HK-2 (cell line): Measurements from ENCODE around the gene SLK.
A peak's percentile ranks its signal among the peaks of the same experiment; 100 is the strongest.

Source experiments
- DNase-seq: peaks from one replicate; pipeline ENCODE4 v3.0.0-alpha.2; 2018; ENCODE audit not compliant: unreplicated experiment

The SLK gene

GRCh38 chr10:103941801-103942200, 25.1 kb upstream of the SLK start:
- DNase-seq = no peak

DNA sequence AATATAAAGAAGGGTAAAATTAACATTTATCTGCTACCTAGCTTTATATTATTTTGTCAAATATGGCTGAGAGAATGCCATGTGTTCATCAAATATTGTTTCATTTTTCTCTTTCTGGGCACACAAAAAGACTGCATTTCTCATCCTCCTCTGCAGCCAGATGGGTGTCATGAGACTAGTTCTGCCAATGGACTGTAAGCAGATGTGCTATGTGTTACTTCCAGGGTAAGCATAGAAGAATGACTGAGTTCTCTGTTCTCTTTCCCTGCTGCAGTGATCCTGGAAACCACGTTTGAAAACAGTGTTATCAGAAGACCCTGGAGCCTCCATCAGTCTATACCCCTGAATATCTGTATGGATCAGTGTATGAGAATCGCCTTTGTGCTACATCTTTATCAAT, 24.1 kb upstream of the SLK start:
- DNase-seq = no peak

- DNase-seq = no peak
Measured at GRCh38 chr10:103947799-103948516, 19.0 kb upstream of the SLK start.

DNA sequence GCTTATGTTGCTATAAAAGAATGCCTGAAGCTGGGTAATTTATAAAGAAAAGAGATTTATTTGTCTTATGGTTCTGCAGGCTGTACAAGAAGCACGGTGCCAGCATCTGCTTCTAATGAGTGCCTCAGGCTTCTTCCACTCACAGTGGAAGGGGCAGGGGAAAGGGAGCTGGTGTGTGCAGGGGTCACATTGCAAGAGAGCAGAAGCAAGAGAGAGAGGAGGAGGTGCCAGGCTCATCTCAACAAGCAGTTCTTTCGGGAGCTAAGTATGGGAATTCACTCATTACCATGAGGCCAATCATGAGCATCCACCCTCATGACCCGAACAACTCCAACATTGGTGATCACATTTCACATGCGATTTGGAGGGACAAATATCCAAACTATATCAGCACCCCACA, 17.2 kb upstream of the SLK start:
- DNase-seq = no peak

DNA sequence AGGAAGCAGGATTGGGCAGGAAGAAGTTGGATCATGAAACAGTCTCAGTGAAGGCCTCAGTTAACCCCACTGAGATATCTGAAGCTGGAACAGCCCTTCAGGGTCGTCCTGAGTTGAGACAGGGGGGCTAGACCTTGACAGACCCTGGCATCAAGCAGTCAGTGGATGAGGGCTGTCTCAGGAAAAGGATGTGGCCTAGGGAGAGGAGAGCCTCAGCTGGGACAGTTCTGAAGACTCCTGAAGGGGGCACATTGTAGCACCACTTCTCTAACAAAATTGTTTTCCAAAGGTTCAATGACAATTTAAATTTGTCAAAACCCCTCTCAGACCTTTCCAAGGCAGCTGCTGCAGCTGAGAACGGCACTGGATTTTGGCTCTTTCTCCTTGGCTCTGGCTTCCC, 15.8 kb upstream of the SLK start:
- DNase-seq = no peak

DNA sequence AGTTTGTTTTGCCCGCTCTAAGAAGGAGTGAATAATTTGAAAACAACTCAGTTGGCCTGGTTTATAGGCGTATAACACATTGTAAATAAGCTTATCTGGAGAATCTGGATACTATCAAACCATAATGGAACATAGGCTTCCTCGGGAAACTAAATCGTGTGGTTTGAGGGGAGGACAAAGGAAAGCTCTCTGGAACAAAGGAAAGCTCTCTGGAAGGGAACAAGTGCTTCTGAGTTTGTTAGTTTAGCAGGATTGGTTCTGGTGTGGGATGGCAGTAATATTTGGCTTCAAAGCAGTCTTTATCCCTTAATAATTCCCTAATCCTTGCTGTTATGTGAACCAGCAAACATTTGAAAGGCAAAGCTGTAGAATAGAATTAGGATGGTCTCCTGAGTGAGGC, 15.0 kb upstream of the SLK start:
- DNase-seq = no peak

GRCh38 chr10:103954543-103954942, 12.4 kb upstream of the SLK start:
- DNase-seq = no peak

GRCh38 chr10:103958996-103959395, 7.9 kb upstream of the SLK start:
- no peak for DNase-seq

- no peak for DNase-seq
Measured at GRCh38 chr10:103960103-103960502, 6.8 kb upstream of the SLK start.

DNA sequence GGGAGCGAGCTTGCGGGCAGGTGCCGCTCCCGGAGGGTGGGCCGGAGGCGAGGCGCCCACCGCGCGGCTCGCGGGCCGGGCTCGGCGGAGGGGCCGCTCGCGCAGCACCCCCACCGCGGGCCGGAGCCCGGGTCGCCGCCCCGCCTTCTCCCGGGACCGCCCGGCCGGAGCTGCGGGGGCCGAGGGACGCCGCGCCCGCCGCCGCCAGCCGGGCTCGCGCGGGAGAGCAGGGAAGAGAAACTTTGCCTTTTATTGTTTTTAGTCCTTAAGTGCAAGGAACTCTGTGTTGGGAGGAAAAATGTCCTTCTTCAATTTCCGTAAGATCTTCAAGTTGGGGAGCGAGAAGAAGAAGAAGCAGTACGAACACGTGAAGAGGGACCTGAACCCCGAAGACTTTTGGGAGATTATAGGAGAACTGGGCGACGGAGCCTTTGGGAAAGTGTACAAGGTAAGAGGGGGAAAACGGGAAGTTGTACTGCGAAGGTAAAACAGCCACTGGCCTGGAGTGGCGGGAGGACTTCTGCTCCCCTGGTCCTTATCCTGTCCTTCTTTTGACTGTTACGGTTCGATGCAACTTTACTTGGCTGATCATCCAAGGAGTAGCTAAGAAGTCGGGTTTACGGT, 620 bp downstream of the SLK start:
- DNase-seq = peak; percentile 36

DNA sequence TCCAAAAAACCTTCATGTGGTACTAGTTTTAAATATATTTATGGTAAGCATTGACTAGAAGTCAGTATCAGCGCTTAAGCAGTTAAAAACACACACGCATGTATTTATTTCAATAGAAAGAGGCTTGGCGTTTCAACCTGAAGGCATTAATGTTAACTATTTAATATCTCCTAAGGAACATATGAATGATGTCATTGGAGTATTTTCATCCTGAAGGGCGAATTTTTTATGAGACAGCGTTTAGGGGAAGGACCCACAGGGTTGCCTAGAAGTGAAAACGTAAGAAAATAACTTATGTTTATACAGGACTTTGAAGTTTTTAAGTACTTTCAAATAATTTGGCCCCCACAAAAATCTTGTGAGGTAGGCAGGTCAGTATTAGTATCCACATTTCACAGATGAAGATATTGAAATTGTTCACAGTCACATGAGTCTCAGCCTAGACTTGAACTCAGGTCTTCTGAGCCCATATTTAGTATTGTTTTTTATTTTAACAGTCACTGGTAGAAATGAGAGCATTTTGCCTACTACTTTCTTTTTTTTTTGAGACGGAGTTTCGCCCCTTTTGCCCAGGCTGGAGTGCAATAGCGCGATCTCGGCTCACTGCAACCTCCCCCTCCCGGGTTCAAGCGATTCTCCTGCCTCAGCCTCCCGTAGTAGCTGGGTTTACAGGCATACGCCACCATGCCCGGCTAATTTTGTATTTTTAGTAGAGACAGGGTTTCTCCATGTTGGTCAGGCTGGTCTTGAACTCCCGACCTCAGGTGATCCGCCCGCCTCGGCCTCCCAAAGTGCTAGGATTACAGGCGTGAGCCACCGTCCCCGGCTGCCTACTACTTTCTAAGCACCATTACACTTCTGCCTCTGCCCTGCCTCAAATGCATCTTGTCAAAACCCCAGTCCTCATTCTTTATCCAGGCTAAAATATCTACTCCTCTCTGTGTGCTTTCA, 1.8 kb downstream of the SLK start:
- no peak for DNase-seq

DNA sequence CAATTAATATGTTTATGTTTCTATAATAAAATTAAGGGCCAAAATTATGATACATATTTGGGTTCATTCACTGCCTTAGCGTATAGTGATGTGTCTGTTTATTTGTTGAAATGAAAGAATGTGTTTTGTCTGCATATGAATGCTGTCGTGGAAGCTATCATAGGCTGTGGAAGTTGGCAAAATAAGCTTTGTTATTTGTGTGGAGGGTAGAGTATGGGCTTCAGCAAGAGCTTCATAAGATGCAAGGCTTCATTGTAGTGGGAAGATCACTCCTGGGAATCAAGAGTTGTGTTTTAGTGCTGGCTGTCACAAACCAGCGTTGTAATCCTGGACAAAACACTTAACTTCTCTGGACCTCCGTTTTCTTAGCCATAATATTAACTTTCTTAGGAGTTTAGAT, 2.5 kb downstream of the SLK start:
- DNase-seq = no peak

DNA sequence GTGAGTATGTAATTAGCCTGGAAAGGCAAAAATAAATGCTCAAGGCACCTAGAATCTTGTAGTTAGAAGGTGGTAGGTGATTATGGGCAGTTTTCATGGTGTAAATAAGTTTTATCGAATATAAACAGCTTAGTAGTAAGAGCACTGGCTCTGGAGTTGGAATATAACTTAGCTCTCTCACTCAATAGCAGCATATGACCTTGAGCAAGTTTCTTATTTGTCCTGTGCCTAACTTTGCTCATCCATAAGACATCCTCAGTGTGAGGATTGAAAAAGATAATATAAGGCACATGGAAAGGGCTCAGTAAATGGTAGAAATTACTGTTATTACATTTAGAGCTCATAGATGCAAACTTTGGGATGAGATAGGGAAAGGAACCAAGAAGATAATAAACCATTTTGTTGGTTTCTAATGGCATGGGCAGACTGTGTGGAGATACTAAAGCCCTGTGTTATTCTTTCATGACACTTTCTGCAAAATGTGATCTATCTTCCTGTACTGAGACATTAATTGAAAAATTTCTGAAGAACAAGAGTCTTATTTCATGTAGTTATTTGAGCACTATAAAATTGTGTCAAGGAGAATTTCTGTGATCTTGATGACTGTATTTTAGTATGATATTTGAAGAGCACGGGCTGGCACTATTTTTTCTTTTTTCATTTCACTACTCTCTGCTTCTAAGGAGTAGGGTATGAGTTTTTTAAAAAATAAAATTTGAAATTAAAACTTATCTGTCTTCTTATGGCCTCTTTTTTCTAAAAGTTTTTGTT, 3.1 kb downstream of the SLK start:
- no peak for DNase-seq

DNA sequence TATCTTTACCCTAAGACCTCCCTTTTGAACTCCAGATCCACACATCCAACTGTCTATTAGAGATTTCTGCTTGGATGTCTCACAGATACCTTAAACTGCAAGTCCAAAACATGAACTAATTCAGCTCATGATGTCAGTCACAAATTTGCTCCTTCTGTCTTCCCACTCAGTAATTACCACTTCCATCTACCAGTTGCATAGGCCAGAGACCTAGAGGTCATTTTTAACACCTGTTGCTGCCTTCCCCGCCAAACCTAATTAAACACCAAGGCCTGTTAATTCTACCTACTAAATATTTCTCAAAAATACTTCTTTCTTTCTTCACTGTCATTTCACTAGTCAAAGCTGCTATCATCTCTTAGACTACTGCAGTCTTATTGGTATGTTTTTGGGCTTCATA, 8.2 kb downstream of the SLK start:
- DNase-seq = no peak

DNA sequence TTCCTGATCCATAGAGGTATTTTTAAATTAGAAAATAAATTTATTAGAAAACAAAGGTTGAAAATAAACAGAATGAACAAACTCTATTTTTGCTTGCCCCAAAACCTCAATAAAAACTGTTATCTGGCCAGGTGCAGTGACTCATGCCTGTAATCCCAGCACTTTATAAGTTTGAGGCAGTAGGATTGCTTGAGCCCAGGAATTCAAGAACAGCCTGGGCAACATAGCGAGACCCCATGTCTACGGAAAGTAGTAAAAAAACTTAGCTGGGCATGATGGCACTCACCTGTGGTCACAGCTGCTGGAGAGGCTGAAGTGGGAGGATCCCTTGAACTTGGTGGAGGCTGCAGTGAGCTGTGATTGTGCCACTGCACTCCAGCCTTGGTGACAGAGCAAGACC, 10.3 kb downstream of the SLK start:
- DNase-seq = no peak

GRCh38 chr10:103979530-103979929, 12.6 kb downstream of the SLK start:
- DNase-seq = no peak

DNA sequence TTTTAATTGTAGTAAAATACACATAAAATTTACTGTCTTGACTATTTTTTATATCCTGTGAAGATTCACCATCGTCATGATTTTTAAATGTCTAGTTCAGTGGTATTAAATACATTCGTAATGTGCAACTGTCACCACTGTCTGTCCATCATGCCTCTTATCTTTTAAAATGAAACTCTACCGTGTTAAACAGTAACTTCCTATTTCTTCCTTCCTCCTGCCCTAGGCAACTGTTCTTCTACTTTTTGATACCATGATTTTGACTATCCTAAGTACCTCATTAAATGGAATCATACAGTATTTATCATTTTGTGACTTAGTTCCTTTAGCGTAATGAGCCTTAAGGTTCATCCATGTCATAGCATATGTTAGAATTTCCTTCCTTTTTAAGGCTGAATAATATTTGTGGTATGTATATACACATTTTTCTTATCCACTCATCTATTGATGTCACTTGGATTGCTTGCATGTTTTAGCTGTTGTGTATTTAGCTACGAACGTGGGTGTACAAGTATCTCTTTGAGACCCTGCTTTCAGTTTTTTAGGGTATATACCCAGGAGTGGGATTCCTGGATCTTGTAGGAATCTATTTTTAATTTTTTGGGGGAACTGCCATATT, 13.5 kb downstream of the SLK start:
- DNase-seq = no peak

- DNase-seq = peak; percentile 10
Measured at GRCh38 chr10:103982639-103983038, 15.7 kb downstream of the SLK start.

- DNase-seq = no peak
Measured at GRCh38 chr10:103983367-103983911, 16.5 kb downstream of the SLK start.

GRCh38 chr10:103985726-103986125, 18.8 kb downstream of the SLK start:
- DNase-seq = no peak

DNA sequence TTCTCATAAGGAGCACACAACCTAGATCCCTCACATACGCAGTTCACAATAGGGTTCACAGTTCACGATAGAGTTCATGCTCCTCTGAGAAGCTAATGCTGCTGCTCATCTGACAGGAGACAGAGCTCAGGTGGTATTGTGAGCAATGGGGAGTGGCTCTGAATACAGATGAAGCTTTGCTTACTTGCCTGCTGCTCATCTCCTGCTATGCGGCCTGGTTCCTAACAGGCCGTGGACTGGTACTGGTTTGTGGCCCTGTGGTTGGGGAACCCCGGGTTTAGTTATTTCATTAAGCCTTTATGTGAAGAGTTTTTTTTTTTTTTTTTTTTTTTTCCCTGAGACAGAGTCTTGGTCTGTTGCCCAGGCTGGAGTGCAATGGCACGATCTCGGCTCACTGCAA, 19.4 kb downstream of the SLK start:
- no peak for DNase-seq
